K562 (cell line): ENCODE measurements around the gene RBPJL. TPM values are rescaled to one million over a fixed set of nuclear protein-coding genes. Genes with fewer than 3 reads are reported as not detected.

ENCODE experiments used
- CBX1 ChIP-seq: sonication (generic); IDR thresholded peaks from 2 replicates; pipeline ENCODE4 v1.6.1; 2016; ENCODE audit warnings: antibody characterized with exemption, low read depth, mild to moderate bottlenecking
- CEBPB ChIP-seq: fragments of 450-650 bp; IDR thresholded peaks from 2 replicates; pipeline ENCODE4 v1.6.1; 2016; ENCODE audit warnings: missing genetic modification characterization, missing compliant biosample characterization
- CREB1 ChIP-seq, 2 experiments: sonication (generic) in 1 of 2; formaldehyde crosslinking in 1 of 2; IDR thresholded peaks; 2 replicates each; pipeline versions ENCODE4 v1.6.1 to v1.8.0; 2012 to 2022; ENCODE audit warnings: inconsistent platforms in 1 of 2, mild to moderate bottlenecking in 1 of 2, missing genetic modification reagents in 1 of 2, moderate library complexity in 1 of 2
- DNMT1 ChIP-seq: fragments of 450-650 bp; IDR thresholded peaks from 2 replicates; pipeline ENCODE4 v1.6.1; 2016; ENCODE audit warnings: antibody characterized with exemption, mild to moderate bottlenecking
- ELK3 ChIP-seq: fragments of 450-650 bp; formaldehyde crosslinking; IDR thresholded peaks from 2 replicates; pipeline ENCODE4 v1.4.0; 2020; ENCODE audit warnings: mild to moderate bottlenecking
- KAT8 ChIP-seq: fragments of 450-650 bp; IDR thresholded peaks from 2 replicates; pipeline ENCODE4 v1.6.1; 2016; ENCODE audit warnings: low read depth, mild to moderate bottlenecking
- KDM4B ChIP-seq, 2 experiments: fragments of 450-650 bp in 1 of 2; sonication (generic) in 1 of 2; IDR thresholded peaks; 2 replicates each; pipeline ENCODE4 v1.6.1; 2016 to 2017; ENCODE audit warnings: borderline replicate concordance in 2 of 2, antibody characterized with exemption in 1 of 2, low read depth in 1 of 2, mild to moderate bottlenecking in 1 of 2
- L3MBTL2 ChIP-seq: fragments of 450-650 bp; IDR thresholded peaks from 2 replicates; pipeline ENCODE4 v1.6.1; 2016; ENCODE audit warnings: mild to moderate bottlenecking, moderate library complexity
- MCM2 ChIP-seq: fragments of 450-650 bp; IDR thresholded peaks from 2 replicates; pipeline ENCODE4 v1.6.1; 2017; ENCODE audit warnings: low read depth, mild to moderate bottlenecking
- MED1 ChIP-seq: sonication (generic); formaldehyde crosslinking; IDR thresholded peaks from 2 replicates; pipeline ENCODE4 v1.8.1; 2023; ENCODE audit warnings: missing genetic modification reagents, borderline replicate concordance
- NBN ChIP-seq: fragments of 450-650 bp; IDR thresholded peaks from 2 replicates; pipeline ENCODE4 v1.6.1; 2016; ENCODE audit warnings: low read depth, mild to moderate bottlenecking
- PHB ChIP-seq: fragments of 250-450 bp; sonication (Bioruptor Pico); IDR thresholded peaks from 2 replicates; pipeline ENCODE4 v1.5.0; 2021
- RBM34 ChIP-seq: fragments of 200-400 bp; formaldehyde crosslinking; IDR thresholded peaks from 2 replicates; pipeline ENCODE4 v1.6.1; 2018; ENCODE audit warnings: low read length, borderline replicate concordance; ENCODE audit not compliant: insufficient read depth
- SRSF1 ChIP-seq: fragments of 200-400 bp; formaldehyde crosslinking; IDR thresholded peaks from 2 replicates; pipeline ENCODE4 v1.6.1; 2017; ENCODE audit warnings: mild to moderate bottlenecking, low read depth, low read length, moderate library complexity
- STAG1 ChIP-seq: sonication (generic); formaldehyde crosslinking; IDR thresholded peaks from 2 replicates; pipeline ENCODE4 v1.5.0; 2020; ENCODE audit warnings: missing genetic modification reagents, borderline replicate concordance
- TCF7L2 ChIP-seq: fragments of 150-350 bp; IDR thresholded peaks from 2 replicates; pipeline ENCODE4 v1.6.1; 2016; ENCODE audit warnings: low read depth, mild to moderate bottlenecking, low read length, moderate library complexity
- TGIF2 ChIP-seq: sonication (generic); formaldehyde crosslinking; IDR thresholded peaks from 2 replicates; pipeline ENCODE4 v1.8.1; 2022; ENCODE audit warnings: mild to moderate bottlenecking, missing genetic modification reagents, moderate library complexity
- ZC3H8 ChIP-seq: fragments of 450-650 bp; IDR thresholded peaks from 2 replicates; pipeline ENCODE4 v1.6.1; 2017
- ZFPM2 ChIP-seq: fragments of 250-450 bp; sonication (Bioruptor Pico); IDR thresholded peaks from 2 replicates; pipeline ENCODE4 v1.5.1; 2022; ENCODE audit warnings: mild to moderate bottlenecking
- ZNF174 ChIP-seq: fragments of 250-450 bp; sonication (Bioruptor Pico); IDR thresholded peaks from 2 replicates; pipeline ENCODE4 v1.4.0; 2020; ENCODE audit warnings: mild to moderate bottlenecking
- ZNF24 ChIP-seq: fragments of 450-650 bp; IDR thresholded peaks from 2 replicates; pipeline ENCODE4 v1.6.1; 2016
- ZNF316 ChIP-seq: fragments of 450-650 bp; IDR thresholded peaks from 2 replicates; pipeline ENCODE4 v1.6.1; 2016
- polyA plus RNA-seq, 8 experiments: library from polyadenylated mRNA; depleted of rRNA in 4 of 8; stranded (reverse) in 5 of 8; unstranded in 3 of 8; fragments of >200 nt; fragmentation: Nextera tagmentation in 2 of 8; fragmentation: Illumina TruSeq in 1 of 8; extraction: Ambion mirVana in 2 of 8; extraction: Trizol in 1 of 8; gene quantifications; 2 replicates each; pipeline versions ENCODE4 v1.2.1 to v1.2.3, GENCODE V29; 2011 to 2014; ENCODE audit warnings: inconsistent platforms in 1 of 8, missing spikeins in 1 of 8
- total RNA-seq, 7 experiments: library from RNA; depleted of rRNA in 6 of 7; stranded (reverse); fragments of >200 nt in 6 of 7; fragmentation: Illumina TruSeq in 2 of 7; extraction: Trizol in 2 of 7; gene quantifications; 2 replicates each; pipeline versions ENCODE4 v1.2.1 to v1.2.3, GENCODE V29; 2011 to 2021; ENCODE audit warnings: low replicate concordance in 1 of 7
- TF ChIP-seq, protein P1 (sequence below): sonication (generic); formaldehyde crosslinking; IDR thresholded peaks from 2 replicates; pipeline ENCODE4 v1.8.0; 2022; ENCODE audit warnings: missing genetic modification reagents, mild to moderate bottlenecking, borderline replicate concordance
- TF ChIP-seq, protein P2 (sequence below): sonication (generic); formaldehyde crosslinking; IDR thresholded peaks from 2 replicates; pipeline ENCODE4 v1.9.0; 2022; ENCODE audit warnings: mild to moderate bottlenecking, missing genetic modification reagents
- TF ChIP-seq, protein P3 (sequence below): fragments of 200-800 bp; sonication (Bioruptor generic); IDR thresholded peaks from 2 replicates; pipeline ENCODE4 v1.6.1; 2017; ENCODE audit warnings: missing genetic modification characterization, missing compliant biosample characterization
- TF ChIP-seq, protein P4 (sequence below): fragments of 450-650 bp; IDR thresholded peaks from 2 replicates; pipeline ENCODE4 v1.6.1; 2017; ENCODE audit warnings: mild to moderate bottlenecking, moderate library complexity

Gene RBPJL
- total and polyA plus RNA-seq, 9 of the 15 experiments (the other 6 are each of a cell fraction or from before 2014, with no cell fraction given): not detected

DNA sequence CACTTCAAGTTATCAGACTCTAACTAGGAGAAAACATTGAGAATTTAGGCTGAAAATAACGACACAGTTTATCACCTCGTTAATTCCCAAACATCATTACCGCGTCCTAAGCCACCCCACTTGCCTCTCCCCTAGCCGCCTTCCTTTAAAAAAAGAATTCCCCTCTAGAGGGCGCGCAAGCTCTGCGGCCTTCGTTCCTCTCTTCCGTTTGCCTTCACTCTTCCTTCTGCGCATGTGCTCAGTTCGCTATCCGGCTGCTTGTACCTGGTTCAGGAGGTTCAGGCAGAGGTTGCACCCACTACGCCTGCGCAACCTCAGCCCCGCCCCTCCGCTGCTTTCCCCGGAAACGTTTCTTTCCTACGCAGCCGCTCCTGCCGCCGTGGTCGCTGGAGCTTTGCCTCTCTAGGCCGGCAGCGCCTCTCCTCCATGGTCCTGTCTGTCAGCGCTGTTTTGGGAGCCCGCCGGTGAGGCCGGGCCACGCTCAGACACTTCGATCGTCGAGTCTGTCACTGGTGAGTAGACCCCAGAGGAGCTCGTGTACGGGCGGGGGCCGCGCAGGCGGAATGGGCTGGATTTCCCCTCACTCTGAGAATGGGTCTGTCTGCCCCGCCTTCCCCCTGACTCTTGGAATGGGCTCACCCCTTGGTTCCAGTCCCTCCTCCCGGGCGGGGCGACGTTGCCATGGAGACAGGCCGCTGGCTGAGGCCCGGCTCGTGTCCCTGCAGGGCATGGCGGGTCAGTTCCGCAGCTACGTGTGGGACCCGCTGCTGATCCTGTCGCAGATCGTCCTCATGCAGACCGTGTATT lies 56.4 kb downstream of the RBPJL start, which contains the start of gene SYS1 (continued):
- TF ChIP-seq ZNF174 (CRISPR knock-in tag) (no peak), ZNF24 (peak; percentile 61; the same call in 1 of the 2 replicates), CREB1 (IDR thresholded peaks at IDR 0.05) (no peak), CREB1 (CRISPR knock-in tag; IDR thresholded peaks at IDR 0.05) (peak; percentile 63; the same call in 1 of the 2 replicates), CEBPB (tag) (no peak), CBX1 (no peak), KDM4B (IDR thresholded peaks at IDR 0.05; ENCODE audit: borderline replicate concordance in 2 of 2, low read depth in 1 of 2) (peak in 1 of 2 experiments; percentile 88; a peak in 2 of 4 replicates), STAG1 (no peak), TGIF2 (CRISPR knock-in tag) (no peak), RBM34 (no peak), ZC3H8 (no peak), MCM2 (no peak), NBN (0 out of 2 replicates have a peak, but pooled peaks have one; percentile 58), ZFPM2 (CRISPR knock-in tag) (no peak), SRSF1 (no peak), PHB (CRISPR knock-in tag) (no peak), ZNF316 (no peak), L3MBTL2 (peak; percentile 68), DNMT1 (no peak), KAT8 (no peak), ELK3 (CRISPR knock-in tag) (no peak), MED1 (CRISPR knock-in tag) (no peak), TCF7L2 (peak; percentile 83)
- TF ChIP-seq, protein P1, sequence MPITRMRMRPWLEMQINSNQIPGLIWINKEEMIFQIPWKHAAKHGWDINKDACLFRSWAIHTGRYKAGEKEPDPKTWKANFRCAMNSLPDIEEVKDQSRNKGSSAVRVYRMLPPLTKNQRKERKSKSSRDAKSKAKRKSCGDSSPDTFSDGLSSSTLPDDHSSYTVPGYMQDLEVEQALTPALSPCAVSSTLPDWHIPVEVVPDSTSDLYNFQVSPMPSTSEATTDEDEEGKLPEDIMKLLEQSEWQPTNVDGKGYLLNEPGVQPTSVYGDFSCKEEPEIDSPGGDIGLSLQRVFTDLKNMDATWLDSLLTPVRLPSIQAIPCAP (CRISPR knock-in tag): no peak
- TF ChIP-seq, protein P2, sequence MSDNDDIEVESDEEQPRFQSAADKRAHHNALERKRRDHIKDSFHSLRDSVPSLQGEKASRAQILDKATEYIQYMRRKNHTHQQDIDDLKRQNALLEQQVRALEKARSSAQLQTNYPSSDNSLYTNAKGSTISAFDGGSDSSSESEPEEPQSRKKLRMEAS (CRISPR knock-in tag): peak; percentile 94
- TF ChIP-seq, protein P3, sequence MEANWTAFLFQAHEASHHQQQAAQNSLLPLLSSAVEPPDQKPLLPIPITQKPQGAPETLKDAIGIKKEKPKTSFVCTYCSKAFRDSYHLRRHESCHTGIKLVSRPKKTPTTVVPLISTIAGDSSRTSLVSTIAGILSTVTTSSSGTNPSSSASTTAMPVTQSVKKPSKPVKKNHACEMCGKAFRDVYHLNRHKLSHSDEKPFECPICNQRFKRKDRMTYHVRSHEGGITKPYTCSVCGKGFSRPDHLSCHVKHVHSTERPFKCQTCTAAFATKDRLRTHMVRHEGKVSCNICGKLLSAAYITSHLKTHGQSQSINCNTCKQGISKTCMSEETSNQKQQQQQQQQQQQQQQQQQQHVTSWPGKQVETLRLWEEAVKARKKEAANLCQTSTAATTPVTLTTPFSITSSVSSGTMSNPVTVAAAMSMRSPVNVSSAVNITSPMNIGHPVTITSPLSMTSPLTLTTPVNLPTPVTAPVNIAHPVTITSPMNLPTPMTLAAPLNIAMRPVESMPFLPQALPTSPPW (CRISPR knock-in tag): peak; percentile 89
- TF ChIP-seq, protein P4, sequence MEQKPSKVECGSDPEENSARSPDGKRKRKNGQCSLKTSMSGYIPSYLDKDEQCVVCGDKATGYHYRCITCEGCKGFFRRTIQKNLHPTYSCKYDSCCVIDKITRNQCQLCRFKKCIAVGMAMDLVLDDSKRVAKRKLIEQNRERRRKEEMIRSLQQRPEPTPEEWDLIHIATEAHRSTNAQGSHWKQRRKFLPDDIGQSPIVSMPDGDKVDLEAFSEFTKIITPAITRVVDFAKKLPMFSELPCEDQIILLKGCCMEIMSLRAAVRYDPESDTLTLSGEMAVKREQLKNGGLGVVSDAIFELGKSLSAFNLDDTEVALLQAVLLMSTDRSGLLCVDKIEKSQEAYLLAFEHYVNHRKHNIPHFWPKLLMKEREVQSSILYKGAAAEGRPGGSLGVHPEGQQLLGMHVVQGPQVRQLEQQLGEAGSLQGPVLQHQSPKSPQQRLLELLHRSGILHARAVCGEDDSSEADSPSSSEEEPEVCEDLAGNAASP: no peak
